ENCODE data around the gene TLR7. TPM values are rescaled to one million over a fixed set of nuclear protein-coding genes. Genes with fewer than 3 reads are reported as not detected.

The TLR7 gene
- polyA plus RNA-seq, 2 of the 4 experiments (the other 2 are of a cell fraction) = not detected

DNA sequence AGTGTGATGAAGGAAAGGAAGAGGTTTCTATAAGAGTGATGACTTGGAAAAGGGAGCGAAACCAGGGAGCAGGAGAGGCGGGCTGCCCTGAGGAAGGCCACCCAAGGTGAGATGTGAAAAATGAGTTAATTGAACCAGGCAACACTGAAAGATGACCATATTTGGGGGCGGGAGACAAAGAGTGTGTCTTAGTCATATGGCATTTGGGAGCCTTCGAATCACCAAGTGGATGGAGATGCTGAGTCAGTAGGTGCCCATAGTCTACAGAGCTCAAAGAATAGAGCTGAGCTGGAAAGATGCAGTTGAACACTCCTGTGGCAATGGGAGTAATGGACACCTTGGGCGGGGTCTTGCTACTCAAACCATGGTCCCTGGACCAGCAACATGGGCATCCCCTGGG, 31.2 kb downstream of the TLR7 start:
- CTCF ChIA-PET = interaction anchor here (1.5 kb wide), 1 partner anchor 48 kb away, joined by 6 read pairs; no protein-coding TSS in a partner anchor
- ATAC-seq = no peak

DNA sequence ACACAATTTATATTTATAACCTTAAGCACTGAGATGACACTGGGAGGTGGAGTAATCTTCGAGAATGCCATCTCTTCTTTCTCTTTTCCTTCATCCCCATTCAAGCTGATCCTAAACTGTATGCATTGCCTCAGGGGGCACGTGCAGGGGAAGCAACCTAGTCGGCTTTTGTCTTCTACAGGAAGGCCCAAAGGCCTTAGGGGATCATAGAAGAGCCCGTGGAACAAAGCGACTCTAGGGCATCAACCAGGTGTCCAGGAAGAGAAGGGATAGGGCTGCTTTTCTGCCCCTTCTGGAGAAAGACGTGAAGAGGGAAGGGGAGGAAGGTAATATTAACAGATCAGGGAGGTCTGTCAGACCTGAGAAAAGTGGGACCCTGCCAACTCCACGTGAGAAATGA, 32.6 kb downstream of the TLR7 start:
- DNase-seq (ENCODE audit: low read depth in 1 of 2, low spot score in 1 of 2) (no peak), ATAC-seq (no peak), FAIRE-seq (no peak)
- Histone ChIP-seq H3K4me2 (no peak overlapping the region), H3K27ac (no peak overlapping the region), H3K4me1 (no peaks in the 10 kb centered on the region), H3K9me3 (no peaks in the 10 kb centered on the region), H3K4me3 (no peak overlapping the region)
- 50% methylated on average over 7 of the region's 7 CpGs for WGBS (ENCODE audit: missing lambda C conversion rate)
- ChIA-PET POLR2A (no interaction called here), CTCF (no interaction called here)
- no peak for TF ChIP-seq CEBPB (IDR thresholded peaks at IDR 0.05)
- TF ChIP-seq ESRRA (IDR thresholded peaks at IDR 0.05; ENCODE audit: borderline replicate concordance, low read length) = no peak
- no peak for TF ChIP-seq POLR2AphosphoS2 (conservative IDR thresholded peaks at IDR 0.05; ENCODE audit: low read length)
- TF ChIP-seq NFE2L2 (conservative IDR thresholded peaks at IDR 0.05; ENCODE audit: low read length) = no peak
- no peak for TF ChIP-seq HOXA7 (CRISPR knock-in tag; IDR thresholded peaks at IDR 0.05)
- no peak for TF ChIP-seq CBX8 (IDR thresholded peaks at IDR 0.05)
- TF ChIP-seq, protein P1, sequence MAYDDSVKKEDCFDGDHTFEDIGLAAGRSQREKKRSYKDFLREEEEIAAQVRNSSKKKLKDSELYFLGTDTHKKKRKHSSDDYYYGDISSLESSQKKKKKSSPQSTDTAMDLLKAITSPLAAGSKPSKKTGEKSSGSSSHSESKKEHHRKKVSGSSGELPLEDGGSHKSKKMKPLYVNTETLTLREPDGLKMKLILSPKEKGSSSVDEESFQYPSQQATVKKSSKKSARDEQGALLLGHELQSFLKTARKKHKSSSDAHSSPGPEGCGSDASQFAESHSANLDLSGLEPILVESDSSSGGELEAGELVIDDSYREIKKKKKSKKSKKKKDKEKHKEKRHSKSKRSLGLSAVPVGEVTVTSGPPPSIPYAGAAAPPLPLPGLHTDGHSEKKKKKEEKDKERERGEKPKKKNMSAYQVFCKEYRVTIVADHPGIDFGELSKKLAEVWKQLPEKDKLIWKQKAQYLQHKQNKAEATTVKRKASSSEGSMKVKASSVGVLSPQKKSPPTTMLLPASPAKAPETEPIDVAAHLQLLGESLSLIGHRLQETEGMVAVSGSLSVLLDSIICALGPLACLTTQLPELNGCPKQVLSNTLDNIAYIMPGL (CRISPR knock-in tag; IDR thresholded peaks at IDR 0.05; ENCODE audit: borderline replicate concordance) = no peak
- TF ChIP-seq EHMT2 (IDR thresholded peaks at IDR 0.05; ENCODE audit: low read depth) = no peak
- no peak for TF ChIP-seq KDM1A (IDR thresholded peaks at IDR 0.05; ENCODE audit: low read depth)
- TF ChIP-seq POLR2A (IDR thresholded peaks at IDR 0.05; ENCODE audit: low read length) = no peak
- TF ChIP-seq, protein P2, sequence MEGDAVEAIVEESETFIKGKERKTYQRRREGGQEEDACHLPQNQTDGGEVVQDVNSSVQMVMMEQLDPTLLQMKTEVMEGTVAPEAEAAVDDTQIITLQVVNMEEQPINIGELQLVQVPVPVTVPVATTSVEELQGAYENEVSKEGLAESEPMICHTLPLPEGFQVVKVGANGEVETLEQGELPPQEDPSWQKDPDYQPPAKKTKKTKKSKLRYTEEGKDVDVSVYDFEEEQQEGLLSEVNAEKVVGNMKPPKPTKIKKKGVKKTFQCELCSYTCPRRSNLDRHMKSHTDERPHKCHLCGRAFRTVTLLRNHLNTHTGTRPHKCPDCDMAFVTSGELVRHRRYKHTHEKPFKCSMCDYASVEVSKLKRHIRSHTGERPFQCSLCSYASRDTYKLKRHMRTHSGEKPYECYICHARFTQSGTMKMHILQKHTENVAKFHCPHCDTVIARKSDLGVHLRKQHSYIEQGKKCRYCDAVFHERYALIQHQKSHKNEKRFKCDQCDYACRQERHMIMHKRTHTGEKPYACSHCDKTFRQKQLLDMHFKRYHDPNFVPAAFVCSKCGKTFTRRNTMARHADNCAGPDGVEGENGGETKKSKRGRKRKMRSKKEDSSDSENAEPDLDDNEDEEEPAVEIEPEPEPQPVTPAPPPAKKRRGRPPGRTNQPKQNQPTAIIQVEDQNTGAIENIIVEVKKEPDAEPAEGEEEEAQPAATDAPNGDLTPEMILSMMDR (IDR thresholded peaks at IDR 0.05) = no peak
- no peak for TF ChIP-seq HEYL (CRISPR knock-in tag; IDR thresholded peaks at IDR 0.05)
- TF ChIP-seq RARB (CRISPR knock-in tag; IDR thresholded peaks at IDR 0.05) = no peak
- TF ChIP-seq CBX2 (IDR thresholded peaks at IDR 0.05; ENCODE audit: borderline replicate concordance, low read depth) = no peak
- no peak for TF ChIP-seq SREBF2 (IDR thresholded peaks at IDR 0.05)
- TF ChIP-seq HDAC2 (IDR thresholded peaks at IDR 0.05) = no peak
- no peak for TF ChIP-seq EP300 (IDR thresholded peaks at IDR 0.05)

More for the DNA sequence above, 31.2 kb downstream of the TLR7 start:
- FAIRE-seq = no peak
- Histone ChIP-seq H3K4me2 (no peak overlapping the region), H3K4me3 (no peak overlapping the region), H3K4me1 (no peaks in the 10 kb centered on the region), H3K27ac (no peak overlapping the region), H3K9me3 (no peaks in the 10 kb centered on the region)
- DNase-seq (ENCODE audit: low read depth in 1 of 2, low spot score in 1 of 2) = no peak
- 55% methylated on average over 5 of the region's 5 CpGs for WGBS (ENCODE audit: missing lambda C conversion rate)
- POLR2A ChIA-PET = interaction anchor here (0.6 kb wide), 1 partner anchor 589 kb away, joined by 4 read pairs; no protein-coding TSS in a partner anchor
- TF ChIP-seq CBX8 (IDR thresholded peaks at IDR 0.05) (no peak), FOXS1 (CRISPR knock-in tag; IDR thresholded peaks at IDR 0.05) (no peak), JUNB (IDR thresholded peaks at IDR 0.05) (no peak), HDAC2 (IDR thresholded peaks at IDR 0.05) (no peak), TFCP2L1 (CRISPR knock-in tag; IDR thresholded peaks at IDR 0.05) (no peak)

DNA sequence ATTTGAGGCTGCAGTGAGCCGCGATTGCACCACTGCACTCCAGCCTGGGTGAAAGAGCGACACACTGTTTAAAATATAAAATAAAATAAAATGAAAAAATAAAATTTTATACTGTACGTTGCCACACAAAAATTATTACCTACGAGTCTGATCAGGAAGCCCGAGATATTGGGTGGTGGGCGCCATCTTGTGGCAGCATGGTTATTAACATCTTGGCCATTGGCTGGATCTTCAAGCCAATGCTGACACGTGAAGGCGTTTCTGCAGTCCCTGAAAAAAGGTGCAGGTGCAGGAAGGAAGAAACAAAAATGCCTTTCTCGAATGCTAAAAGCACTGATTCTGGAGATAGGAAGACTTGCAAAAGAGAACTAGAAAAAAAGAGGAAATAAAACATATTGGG, 34.6 kb downstream of the TLR7 start:
- Histone ChIP-seq H3K4me1 (no peaks in the 10 kb centered on the region), H3K27ac (peak overlapping the region in 1 of 2 experiments; percentile 75; a peak in 3 of 6 replicates), H3K4me2 (peak overlapping the region; percentile 65), H3K9me3 (no peaks in the 10 kb centered on the region), H3K4me3 (no peak overlapping the region)
- ChIA-PET POLR2A (no interaction called here), CTCF (interaction anchor here (0.7 to 1.8 kb wide), 6 partner anchors 15 to 200 kb away, joined by 3 to 9 read pairs (median 4); no protein-coding TSS in a partner anchor)
- ATAC-seq = peak; percentile 73 to 79; a peak in 4 of 6 replicates
- TF ChIP-seq CEBPB (IDR thresholded peaks at IDR 0.05) (no peak), RAD21 (conservative IDR thresholded peaks at IDR 0.05 in 1 of 2, IDR thresholded peaks at IDR 0.05 in 1 of 2) (peak; percentile 66 to 68), JUN (IDR thresholded peaks at IDR 0.05) (no peak), POLR2A (IDR thresholded peaks at IDR 0.05; ENCODE audit: low read length) (no peak), TP53 (CRISPR knock-in tag; IDR thresholded peaks at IDR 0.05) (no peak), SMC3 (IDR thresholded peaks at IDR 0.05) (peak; percentile 55), ZNF302 (CRISPR knock-in tag; IDR thresholded peaks at IDR 0.05) (no peak), KDM1A (IDR thresholded peaks at IDR 0.05; ENCODE audit: low read depth) (no peak), NR3C1 (IDR thresholded peaks at IDR 0.05) (no peak), CBX8 (IDR thresholded peaks at IDR 0.05) (no peak), MYC (IDR thresholded peaks at IDR 0.05; ENCODE audit: borderline replicate concordance, low read length) (no peak), EHMT2 (IDR thresholded peaks at IDR 0.05; ENCODE audit: low read depth) (no peak)
- TF ChIP-seq, protein P2 (IDR thresholded peaks at IDR 0.05) = peak; percentile 70
- TF ChIP-seq, protein P3, sequence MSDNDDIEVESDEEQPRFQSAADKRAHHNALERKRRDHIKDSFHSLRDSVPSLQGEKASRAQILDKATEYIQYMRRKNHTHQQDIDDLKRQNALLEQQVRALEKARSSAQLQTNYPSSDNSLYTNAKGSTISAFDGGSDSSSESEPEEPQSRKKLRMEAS (IDR thresholded peaks at IDR 0.05) = peak; percentile 62
- peak; percentile 86 for FAIRE-seq
- peak; percentile 61 to 69 for DNase-seq (ENCODE audit: low read depth in 1 of 2, low spot score in 1 of 2)
- 3% methylated on average over 10 of the region's 10 CpGs for WGBS (ENCODE audit: missing lambda C conversion rate)

All from A549 (cell line).